Inflammatory macrophage treated with lipopolysaccharide for 1 hour (primary cell): ENCODE results near the gene PIAS4.
"Not testable (repeated sequence)": the region's sequence is repeated elsewhere in the genome, so short reads cannot be mapped to it uniquely, and the experiment has no call there.

Source experiments
- DNase-seq, 2 donors: peaks; one replicate each; pipeline ENCODE4 v3.0.0-alpha.2; 2020 to 2022

The PIAS4 gene

GRCh38 chr19:4007021-4007835 is at the start of gene PIAS4:
Gene PIAS4 (plus strand): TSS chr19:4007736. CDS start chr19:4007761, 25 bp downstream.
- peak; percentile 91 to 95 for DNase-seq

- DNase-seq = no peak
Observed at GRCh38 chr19:3958836-3959765, 48.4 kb upstream of the PIAS4 start.

- no peak for DNase-seq
Observed at GRCh38 chr19:3959766-3960131, 47.8 kb upstream of the PIAS4 start.

- no peak for DNase-seq
Observed at GRCh38 chr19:3961007-3961406, 46.5 kb upstream of the PIAS4 start.

- no peak for DNase-seq
Observed at GRCh38 chr19:3963458-3964255, 43.9 kb upstream of the PIAS4 start.

GRCh38 chr19:3964256-3965194 is 43.0 kb upstream of the PIAS4 start:
- DNase-seq = no peak

- no peak for DNase-seq
Observed at GRCh38 chr19:3966051-3967017, 41.2 kb upstream of the PIAS4 start.

- DNase-seq = not testable (repeated sequence)
Observed at GRCh38 chr19:3967983-3968382, 39.6 kb upstream of the PIAS4 start.

GRCh38 chr19:3968556-3969434 is 38.7 kb upstream of the PIAS4 start:
- DNase-seq = no peak

- DNase-seq = no peak
Observed at GRCh38 chr19:3969435-3970312, 37.9 kb upstream of the PIAS4 start.

- no peak for DNase-seq
Observed at GRCh38 chr19:3970313-3970807, 37.2 kb upstream of the PIAS4 start.

- DNase-seq = peak; percentile 96 to 97
Observed at GRCh38 chr19:3970808-3971598, 36.5 kb upstream of the PIAS4 start, which contains the start of gene DAPK3. Gene DAPK3 (minus strand): TSS chr19:3971099. CDS start chr19:3969735, 1,364 bp downstream.

- no peak for DNase-seq
Observed at GRCh38 chr19:3975144-3975543, 32.4 kb upstream of the PIAS4 start.

GRCh38 chr19:3975637-3976087 is 31.9 kb upstream of the PIAS4 start:
- DNase-seq = no peak

GRCh38 chr19:3976495-3977241 is 30.9 kb upstream of the PIAS4 start:
- no peak for DNase-seq
